ENCODE results near the gene NRP2.

- no peak for TF ChIP-seq CTCF (IDR thresholded peaks at IDR 0.05 in 8 of 11, conservative IDR thresholded peaks at IDR 0.05 in 3 of 11)
- no peak for TF ChIP-seq POLR2A (IDR thresholded peaks at IDR 0.05)
Measured at GRCh38 chr2:205636549-205637319, 45.6 kb upstream of the NRP2 start.
